Fibroblast of upper back skin (primary cell): ENCODE measurements around the gene HESX1.

ENCODE experiments used
- DNase-seq: peaks from one replicate; pipeline ENCODE4 v3.0.0-alpha.2; 2013

The HESX1 gene

DNA sequence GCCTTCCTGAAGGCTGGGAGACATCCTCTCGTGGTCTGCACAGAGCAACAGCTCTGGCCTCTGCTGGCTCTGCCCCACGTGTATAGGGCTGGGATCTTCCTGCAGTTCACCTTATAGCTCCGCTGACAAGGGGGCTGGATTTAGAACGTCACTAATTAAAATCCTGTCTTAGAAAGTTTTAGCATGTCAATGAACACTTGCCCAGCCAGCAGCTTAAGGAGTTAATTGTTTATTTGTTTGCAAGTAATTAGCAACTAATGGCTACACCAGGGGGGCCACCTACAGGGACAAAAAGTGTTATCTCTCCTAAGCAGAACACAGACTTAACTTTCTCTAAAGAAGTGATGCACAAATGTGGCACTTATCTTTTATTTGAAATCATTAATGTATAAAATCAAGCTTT lies at the start of gene HESX1:
Gene HESX1, minus strand, starts transcription at position 84 of the 403 bp plus-strand sequence. Its CDS starts 60 bp downstream, at position 24.
- DNase-seq = no peak

DNA sequence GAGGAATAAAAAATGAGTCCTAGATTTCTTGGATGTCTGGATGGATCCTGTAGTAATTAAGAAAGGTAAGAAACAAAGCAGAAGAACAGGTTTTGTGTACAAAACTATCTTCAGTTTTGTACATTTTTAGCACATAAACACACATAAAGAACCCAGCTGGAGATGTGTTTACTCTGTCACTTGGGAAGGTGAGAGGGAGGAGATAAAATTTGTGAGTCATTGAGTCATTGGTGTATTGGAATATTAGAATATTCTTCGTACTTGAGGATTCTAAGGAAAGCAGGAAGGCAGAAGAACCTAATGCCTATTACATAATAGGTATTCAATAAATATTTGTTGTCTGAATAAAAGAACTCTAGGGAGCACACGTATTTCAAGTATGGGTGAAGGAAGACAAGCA lies 45.2 kb upstream of the HESX1 start:
- DNase-seq = no peak

DNA sequence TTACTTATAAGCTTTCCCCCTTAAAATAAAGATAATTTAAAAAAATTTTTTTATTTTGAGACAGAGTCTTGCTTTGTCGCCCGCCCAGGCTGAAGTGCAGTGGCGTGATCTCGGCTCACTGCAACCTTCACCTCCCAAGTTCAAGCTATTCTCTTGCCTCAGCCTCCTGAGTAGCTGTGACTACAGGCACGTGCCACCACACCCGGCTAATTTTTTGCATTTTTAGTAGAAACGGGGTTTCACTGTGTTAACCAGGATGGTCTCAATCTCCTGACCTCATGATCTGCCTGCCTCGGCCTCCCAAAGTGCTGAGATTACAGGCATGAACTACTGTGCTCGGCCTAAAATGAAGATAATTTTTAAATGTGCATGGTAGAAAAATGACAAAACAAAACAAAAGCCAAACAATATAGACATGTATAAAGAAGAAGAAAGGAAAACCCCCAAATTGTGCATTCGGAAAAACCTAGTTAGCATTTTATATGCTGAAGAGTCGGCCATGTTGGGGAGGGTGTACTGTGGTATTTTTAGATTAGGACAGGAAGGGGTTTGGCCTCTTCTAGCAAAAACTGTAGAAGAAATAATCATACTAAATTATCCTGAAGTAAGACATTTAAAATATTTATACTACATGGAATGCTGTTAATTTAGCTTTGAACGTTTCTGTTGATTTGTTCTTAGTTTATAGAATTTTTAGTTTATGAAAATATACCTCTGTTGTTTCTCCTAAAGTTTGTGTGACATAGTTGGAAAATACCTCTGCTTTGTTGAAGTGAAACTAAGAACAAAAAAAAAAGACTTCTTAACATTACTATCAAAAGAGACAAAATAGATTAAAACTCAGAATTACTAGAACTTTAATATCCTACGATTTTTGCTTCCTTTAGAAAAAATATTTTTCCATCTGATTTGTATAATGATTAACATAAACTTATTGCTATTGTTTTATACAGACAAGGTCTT lies 35.1 kb upstream of the HESX1 start:
- DNase-seq = no peak

DNA sequence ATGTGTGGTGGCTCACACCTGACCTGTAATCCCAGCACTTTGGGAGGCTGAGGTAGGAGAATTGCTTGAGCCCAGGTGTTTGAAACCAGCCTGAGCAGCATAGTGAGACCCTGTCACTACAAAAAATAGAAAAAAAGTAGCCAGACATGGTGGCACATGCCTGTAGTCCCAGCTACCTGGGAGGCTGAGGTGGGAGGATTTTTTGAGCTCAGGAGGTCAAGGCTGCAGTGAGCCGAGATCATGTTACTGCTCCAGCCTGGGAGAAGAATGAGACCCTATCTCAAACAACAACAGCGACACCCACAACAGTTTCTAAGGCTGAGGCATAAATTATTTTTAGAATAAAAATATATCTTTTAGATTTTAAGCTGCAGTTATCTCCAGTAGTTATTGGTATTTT lies 34.0 kb upstream of the HESX1 start:
- DNase-seq = no peak

DNA sequence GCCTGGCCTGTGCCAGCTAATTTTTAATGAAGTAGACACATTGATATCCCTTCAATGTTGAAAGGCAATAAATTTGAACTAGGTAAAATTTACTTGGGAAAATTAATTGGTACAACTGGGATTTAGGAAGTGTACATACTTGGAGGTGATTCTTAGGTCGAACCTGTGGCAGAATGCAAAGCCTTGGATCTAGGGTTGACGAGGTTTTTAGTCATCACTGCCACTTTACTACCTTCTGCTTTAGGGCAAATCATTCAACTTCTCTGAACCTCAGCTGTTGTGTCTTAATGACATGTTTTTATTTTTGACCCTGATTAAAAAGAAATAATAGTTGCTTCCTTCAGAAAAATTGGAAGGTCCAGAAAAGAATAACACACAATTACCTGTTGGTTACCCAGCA lies 30.2 kb upstream of the HESX1 start:
- DNase-seq = no peak

DNA sequence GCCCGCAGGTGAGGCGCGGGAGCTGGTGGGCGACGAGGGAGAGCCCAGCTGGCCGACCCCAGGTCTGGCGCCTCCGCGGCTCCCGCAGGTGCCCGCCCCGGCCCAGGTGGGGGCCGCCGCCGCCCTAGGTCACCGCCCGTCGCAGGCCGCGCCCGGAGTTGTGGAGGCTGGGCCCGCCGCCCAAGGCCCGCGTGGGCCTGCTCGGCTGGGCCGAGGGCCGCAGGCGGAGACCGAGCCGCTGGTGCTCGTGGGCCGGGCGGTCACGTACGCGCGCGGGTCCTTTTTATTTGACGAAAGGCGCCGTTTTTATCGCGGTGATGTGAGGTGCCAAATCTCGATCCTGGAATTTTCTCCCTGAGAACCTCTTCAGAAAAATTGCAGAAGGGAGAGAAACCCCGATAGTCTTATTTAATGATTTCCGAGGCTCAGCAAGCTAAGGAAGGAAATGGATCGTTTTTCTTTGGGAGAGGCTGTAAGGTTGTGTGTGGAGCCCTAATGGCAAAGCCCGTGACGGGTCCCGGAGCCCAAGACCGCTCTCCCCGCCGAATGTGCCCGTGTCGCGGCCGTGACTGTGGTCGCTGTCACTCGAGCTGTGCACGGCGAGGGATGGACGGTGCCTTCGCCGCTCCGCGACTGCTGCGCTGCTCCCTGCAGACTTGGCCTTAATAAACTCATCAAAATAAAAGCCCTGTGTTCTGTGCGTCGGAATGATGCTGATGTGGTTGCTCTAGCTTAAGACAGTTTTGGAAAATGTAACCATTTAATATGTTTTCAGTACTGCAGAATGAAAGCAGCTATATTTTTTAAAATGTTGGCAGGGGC lies 28.4 kb upstream of the HESX1 start:
- DNase-seq = peak; percentile 25

DNA sequence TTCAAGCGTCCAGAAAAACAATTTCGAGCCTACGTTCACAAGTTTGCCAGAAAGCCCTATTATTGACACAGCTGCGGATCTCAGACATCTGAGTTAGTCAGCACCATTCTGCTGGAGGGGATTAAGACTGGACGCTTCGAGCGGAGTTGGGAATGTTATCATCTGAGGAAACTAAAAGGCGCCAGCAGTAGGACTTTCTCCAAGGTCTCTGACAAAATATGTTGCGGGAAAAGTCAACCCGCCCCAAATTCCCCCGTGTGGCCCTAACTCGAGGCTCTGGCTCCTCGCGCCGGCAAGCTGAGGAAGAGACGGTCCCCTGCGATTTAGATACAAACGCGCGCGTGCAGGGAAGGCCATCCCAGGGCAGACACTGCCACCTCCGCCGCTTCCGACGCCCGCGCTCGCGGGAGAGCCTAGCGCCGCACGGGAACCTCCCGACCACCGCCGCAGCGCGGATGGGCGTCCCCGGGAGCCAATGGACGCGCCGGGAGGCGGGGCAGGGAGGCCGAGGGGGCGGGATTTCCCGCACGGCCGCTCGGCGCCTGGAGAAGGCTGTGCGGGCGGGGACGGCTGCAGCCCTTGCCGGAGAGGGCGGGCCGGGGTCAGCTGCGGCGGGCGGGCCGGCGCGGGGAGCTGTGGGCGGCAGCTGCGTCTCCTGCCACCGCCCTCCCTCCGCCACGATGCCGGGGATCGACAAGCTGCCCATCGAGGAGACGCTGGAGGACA lies 27.6 kb upstream of the HESX1 start, which contains the start of gene APPL1:
Gene APPL1, plus strand, starts transcription at position 526 of the 726 bp plus-strand sequence. Its CDS starts 155 bp downstream, at position 681.
- peak; percentile 88 for DNase-seq

DNA sequence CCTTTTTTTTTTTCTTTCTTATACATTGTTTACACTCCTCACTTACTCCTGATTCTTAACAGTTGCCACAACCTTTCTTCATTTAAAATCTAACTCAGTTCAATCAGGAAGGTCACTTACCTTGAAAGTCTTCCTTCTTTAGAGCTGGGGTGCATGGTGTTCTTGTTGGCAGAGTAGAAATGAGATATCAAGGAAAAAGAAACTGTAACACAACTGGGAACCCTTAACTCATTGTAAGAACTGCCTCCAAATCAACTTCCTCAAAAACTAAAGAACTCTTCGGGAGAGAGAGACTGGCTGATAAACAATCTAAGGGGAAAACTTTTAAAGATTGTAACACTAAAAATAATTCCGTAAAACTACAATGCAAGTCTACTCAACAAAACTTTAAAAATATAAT lies 26.4 kb upstream of the HESX1 start:
- DNase-seq = no peak

DNA sequence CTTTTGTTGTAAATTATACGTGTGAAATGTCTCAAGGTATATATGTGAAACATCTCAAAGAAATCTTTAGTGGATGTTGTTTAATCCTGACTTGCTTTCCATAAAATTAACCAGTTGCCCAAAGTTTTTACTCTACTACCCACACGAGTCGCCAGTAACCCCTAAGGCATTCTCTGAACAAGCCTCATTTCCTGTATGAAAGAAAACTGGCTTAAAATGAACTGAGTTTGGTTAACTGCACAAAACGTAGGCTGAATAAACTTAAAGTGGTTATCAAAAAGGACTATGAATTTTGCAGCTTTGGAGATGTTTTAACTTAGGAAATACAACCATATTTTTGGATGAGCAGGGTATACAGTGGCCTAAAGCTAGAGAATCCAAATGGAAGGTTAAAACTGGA lies 25.1 kb upstream of the HESX1 start:
- no peak for DNase-seq

DNA sequence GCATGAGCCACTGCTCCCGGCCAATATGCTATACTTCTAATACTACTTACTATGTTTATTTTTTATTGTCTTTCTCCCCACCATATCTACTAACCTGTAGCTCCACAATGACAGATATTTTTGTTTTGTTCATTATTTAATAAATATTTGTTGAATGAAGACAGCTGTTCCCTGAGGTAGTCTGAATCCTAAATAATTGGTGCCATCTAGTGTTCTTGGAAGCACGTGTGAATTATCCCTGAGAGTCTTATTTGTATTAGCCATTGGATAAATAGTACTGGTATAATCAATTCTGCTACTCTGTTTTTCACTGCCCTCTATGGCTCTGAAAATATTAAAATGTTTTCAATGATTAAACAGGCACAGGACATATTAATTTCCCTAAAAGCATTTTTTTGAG lies 22.1 kb upstream of the HESX1 start:
- DNase-seq = peak; percentile 23

DNA sequence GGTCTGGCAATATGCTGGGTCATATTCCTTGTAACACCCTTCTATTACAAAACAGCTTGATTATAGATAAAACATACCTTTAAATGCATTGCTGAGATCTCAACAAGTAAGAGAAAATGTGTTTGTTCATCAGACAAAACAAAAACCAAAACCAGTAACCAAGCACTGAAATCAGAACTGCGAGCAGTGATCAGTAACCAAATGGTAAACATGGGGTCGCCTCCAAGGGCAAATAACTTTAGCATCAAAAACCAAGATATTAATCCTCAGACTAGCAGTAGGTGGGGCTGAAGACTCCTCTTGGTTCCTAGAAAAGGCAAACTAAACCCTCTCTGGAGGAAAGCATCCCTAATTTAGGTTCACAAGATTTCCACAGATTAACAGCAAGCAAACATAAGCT lies 6.6 kb upstream of the HESX1 start:
- DNase-seq = no peak

DNA sequence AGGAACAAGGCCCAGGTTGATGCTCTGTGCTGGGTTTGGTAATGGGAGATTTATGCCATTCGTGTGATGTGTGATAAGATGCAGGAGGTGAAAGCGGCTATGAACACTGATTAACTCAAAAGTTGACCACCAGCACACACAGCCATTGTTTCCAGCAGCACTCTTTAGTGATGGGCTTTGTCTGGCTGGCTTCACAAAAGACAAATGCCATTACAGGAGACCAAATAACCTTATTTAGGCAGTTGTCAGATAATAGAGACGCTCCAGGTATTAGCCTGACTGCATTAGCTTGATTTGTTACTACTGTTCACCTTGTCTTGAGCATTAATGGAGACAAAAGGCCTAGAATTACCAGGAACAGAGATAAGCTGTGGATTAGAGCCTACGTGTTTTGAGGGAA lies 5.1 kb downstream of the HESX1 start:
- DNase-seq = no peak

DNA sequence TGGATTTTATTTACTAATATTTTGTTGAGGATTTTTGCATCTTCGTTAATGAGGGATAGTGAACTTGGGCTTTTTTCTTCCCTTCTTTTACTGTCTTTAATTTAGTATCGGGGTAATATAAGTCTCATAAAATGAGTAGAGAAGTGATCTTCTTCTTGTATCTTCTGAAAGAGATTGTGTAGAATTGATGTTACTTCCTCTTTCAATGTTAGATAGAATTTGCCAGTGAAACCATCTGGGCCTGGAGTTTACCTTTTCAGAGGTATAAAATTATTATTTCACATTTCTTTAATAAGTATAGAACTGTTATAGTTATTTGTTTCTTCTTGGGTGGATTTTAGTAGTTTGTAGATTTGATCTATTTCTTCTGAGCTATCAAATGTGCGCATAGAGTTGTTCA lies 7.8 kb downstream of the HESX1 start:
- no peak for DNase-seq

DNA sequence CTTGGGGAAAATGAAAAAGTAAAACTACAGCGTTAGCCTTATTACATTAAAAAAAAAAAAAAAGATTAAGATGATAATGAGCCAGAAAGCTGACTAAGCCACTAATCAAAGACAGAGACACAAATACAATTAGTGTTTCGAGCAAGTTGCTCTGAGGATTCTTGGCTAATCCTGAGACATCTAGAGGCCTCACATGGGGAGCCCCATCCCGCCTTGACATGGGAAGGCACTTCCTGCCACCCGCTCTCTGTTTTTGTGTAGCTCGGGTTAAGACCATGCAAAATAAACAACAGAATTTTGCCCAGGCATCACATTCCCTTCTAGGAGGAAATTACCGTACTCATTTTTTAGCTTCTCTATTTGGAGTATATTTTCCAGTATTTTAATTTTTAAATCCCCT lies 15.3 kb downstream of the HESX1 start:
- peak; percentile 16 for DNase-seq

DNA sequence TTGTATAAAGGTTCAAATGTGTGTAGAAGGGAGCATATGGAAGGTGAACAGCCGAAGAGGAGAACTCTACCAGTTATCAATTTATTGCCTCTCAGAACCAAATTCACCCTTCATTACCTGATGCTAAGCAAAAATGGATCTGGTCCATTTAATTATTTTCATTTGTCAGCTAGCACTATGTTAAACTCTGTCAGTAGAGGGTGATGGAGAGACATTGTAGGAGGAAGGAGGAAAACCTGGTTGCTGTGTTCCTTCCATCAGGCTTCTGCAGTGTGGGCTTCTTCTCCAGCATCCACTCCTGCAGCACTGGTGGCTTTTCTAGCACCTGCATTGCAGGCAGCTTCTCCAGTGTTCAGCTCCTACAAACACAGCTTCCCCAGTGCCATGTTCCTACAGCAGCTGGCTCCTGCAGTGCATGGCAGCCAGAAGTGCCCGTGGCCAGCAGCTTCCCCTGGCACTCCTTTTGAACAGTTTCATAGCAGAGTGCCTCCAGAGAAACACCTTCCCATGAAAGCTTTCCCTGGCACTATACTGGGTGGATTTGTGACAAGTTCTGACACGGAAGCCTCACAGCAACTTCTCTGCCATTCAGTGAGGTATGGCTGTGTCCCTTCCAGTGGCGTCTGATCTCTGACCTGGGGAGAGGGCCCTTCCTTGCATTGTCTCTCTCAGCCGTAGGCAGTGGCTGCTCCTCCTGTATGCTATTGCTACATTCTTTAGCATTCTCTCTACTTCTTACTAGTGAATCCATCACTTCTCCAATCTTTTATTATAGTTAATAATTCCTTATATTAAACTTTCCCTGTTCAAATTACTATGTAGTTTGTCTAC lies 20.0 kb downstream of the HESX1 start:
- DNase-seq = peak; percentile 28

DNA sequence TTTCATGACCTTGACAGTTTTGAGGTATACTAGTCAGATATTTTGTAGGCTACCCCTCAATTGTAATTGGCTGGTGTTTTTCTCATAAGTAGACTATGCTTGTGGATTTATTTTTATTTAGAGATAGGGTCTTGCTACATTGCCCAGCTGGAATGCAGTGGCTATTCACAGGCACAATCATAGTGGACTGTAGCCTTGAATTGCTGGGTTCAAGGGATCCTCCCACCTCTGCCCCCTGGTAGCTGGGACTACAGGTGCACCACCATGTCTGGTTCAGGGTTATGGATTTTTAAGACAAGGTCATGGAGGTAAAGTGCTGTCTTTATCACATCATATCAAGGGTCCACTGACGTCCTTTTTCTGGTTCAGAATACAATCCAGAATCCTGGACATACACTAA lies 23.7 kb downstream of the HESX1 start:
- DNase-seq = no peak

DNA sequence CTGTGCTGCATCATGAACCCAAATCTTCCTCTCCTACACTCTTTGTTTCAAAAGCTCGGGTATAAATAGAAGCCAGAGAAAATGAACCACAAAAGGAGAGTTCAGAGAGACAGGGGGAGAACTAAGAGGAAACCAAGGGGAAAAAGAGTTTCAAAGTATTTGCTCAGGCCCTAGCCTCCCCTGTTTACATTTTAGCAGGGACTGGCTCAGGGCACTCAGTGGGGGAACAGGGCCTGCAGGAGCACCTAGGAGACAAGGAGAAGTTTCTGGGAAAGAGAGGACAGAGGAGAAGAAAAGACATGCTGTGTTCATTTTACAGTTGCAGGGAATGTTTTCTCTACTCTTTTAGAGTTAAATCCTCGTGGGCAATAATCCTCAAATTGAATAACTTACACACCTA lies 26.1 kb downstream of the HESX1 start:
- no peak for DNase-seq

DNA sequence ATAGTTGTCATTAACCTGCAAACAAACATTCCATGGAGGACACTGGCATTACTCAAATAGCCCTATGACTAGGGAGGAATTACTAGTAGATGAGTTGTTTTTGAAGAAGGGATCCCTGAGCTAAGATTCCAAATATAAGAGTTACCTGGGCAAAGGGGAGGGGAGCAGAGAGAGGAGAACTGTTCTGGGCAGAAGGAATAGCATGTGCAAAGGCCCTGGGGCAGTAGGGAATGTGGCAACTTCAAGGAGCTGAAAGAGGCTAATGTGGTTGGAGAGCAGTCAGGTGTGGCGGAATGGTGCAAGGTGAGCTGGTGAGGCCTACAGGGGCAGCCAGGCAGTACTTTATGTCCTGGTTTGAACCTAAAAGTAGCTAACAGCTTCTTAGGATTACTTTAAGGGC lies 28.8 kb downstream of the HESX1 start:
- DNase-seq = no peak

DNA sequence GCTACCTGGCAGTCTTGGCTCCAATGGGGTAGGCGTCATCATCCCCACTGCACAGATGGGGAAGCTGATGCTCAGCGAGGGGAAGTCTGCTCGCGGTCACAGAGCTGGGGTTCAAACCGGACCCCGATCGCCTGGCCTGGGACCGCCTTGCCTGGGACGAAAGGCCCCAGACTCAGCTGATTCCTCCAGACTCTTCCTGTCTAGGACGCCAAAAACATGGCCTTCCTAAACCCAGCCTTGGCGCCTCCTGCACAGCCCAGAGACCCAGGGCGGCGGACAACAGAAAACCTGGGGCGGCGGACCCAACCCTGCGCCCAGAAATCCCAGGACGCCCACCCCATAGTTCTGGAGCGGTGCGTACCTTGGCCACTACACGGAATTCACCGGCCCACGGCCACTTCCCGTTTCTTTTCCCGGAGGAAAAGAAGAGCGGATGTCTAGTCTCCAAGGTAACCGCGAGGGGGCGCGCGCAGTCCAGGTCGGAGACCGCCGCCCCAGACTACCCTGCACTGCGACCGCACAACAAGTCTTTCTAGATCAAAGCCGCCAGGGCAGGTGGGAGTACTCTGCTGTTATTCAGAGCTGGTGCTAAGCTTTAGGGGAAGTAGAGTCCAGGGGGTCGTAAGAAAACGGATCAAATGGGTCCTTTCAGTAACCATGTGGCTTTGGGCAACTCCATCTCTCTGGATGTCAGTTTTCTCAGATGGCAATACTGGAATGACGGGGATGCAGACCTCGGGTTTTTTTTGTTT lies 29.7 kb downstream of the HESX1 start:
- peak; percentile 64 for DNase-seq

DNA sequence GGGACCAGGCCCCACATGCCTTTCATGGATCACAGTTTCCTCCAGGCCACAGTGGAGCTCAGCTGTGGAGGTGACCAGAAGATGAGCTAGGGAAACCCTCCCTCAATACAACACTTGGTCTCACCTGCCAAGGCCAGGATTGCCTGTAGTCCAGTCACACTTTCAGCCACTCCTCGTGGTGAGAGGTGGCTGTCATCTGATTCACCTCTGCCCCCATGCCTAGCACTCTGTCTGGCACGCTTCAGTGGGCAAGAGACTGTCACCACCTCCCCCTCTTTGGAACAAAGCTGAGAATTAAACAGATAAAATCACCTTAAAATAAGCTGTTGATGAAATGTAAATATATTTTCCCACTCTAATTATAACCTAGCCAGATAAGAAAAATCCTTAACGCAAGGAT lies 30.7 kb downstream of the HESX1 start:
- DNase-seq = no peak

DNA sequence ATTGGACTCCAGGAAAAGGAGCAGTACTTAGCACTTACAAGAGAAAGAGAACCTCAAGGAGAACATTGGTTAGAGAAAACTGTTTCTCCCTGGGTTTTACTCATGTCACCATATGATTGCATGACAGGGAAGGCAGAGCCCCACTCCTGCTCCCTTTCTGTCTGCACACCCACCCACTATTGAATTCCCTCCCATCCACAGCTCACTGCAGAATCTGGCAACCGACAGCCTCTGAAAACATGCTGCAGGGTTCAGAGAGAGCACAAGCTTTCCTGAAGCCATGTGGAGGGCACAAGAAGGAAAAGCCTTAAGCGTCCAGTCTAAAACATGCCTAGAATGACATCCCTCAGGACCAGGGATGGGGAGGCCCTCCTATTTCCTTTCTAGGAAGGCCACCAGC lies 31.6 kb downstream of the HESX1 start:
- no peak for DNase-seq
